NCI-H69 (cell line): ENCODE measurements around the gene THBS1.

ENCODE experiments used
- DNase-seq: peaks from one replicate; lab custom pipeline; 2025; lab: John Stamatoyannopoulos, UW

The THBS1 gene

DNA sequence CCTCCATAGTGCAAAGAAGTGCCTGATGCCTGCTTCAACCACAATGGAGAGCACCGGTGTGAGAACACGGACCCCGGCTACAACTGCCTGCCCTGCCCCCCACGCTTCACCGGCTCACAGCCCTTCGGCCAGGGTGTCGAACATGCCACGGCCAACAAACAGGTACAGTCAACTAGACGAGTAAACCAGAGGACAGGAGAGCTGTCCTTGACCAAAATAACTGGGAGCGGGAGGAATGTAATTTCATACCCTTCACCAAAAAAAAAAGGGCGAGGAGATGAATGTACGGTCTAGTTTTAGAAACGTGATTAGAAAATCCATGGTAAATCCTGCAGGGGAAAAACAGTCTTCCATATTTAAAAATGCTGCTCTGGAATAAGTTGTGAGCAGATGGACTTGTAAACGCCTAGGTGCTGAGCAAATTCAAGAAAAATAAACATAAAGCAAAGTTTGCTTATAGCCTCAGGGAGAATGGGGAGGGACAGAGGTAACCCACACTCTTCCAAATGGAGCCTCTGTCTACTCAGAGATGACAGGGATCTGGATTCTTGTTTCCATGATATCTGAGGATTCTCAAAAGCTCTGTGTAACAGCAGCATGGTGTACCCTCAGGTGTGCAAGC is 8.4 kb downstream of the THBS1 start:
- peak; percentile 34 for DNase-seq

DNA sequence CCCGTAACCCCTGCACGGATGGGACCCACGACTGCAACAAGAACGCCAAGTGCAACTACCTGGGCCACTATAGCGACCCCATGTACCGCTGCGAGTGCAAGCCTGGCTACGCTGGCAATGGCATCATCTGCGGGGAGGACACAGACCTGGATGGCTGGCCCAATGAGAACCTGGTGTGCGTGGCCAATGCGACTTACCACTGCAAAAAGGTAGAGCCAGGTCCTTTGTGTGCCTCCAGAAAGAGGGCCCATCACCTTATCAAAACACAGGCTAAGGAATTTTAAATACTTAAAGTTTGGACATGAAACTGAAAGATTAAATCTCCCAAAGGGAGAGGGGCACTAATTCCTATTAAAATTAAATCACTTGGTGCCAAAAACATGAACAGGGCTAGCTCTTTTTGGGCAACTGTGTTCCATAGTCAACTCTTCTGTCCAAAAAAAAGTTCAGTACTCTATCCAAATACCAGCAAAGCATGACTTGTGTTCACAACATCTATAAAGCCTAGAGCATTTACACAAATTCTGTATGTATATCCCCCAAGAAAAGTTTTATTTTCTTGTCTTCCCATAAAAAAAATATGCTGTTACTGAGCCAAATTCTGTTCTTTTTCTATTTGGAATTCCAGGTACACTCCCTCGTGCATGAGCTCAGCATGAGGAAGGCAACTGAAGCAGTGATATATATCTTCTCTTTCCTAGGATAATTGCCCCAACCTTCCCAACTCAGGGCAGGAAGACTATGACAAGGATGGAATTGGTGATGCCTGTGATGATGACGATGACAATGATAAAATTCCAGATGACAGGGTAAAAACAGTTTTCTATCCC is 9.2 kb downstream of the THBS1 start:
- no peak for DNase-seq

DNA sequence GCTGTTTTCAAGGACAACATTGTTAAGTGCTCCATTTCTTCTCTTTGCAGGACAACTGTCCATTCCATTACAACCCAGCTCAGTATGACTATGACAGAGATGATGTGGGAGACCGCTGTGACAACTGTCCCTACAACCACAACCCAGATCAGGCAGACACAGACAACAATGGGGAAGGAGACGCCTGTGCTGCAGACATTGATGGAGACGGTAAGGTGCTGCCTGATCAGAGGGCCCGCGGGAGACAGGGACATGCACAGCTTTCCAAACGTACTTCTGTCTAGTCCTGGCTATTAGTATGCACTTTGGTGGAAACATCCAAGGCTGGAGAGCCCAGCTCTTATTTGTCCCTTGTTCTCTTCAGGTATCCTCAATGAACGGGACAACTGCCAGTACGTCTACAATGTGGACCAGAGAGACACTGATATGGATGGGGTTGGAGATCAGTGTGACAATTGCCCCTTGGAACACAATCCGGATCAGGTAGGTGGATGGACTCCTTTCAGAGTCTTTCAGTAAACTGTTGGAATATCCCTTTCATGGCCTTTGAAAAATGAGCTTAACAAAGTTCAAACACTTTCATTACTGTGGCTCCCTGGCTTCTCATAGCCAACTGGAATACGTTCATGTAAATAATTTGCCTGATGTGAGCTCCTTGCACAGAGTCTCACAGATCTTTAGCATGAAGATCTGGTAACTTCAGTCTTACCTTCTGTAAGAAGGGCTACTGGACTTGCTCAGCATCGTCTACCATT is 10.4 kb downstream of the THBS1 start:
- DNase-seq: no peak

DNA sequence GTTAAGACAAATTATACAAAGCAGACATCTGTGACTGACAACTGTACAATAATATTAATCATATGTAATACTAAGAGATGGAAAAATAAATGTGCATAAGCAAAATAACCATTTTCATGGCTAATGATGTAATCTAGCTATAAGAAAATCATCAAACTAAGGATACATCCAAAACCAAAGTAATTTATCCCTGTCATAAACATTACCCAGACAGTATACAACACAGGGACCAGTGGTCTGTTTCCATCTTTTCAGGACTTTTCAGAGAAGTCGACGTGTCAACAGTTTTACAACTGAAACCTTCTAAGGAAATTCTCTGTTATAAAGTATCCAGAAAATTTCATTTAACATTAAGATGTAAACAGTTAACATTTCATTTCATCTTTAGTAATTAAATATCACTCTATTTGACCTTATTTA is 11.0 kb downstream of the THBS1 start:
- no peak for DNase-seq

DNA sequence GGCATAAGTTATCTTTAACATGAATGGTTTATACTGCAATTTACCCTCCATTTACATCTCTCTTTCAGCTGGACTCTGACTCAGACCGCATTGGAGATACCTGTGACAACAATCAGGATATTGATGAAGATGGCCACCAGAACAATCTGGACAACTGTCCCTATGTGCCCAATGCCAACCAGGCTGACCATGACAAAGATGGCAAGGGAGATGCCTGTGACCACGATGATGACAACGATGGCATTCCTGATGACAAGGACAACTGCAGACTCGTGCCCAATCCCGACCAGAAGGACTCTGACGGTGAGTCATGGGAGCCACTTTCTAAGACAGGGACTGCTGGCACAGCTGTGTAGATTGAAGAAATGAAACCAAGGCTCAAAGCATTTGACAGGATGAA is 11.6 kb downstream of the THBS1 start:
- no peak for DNase-seq

DNA sequence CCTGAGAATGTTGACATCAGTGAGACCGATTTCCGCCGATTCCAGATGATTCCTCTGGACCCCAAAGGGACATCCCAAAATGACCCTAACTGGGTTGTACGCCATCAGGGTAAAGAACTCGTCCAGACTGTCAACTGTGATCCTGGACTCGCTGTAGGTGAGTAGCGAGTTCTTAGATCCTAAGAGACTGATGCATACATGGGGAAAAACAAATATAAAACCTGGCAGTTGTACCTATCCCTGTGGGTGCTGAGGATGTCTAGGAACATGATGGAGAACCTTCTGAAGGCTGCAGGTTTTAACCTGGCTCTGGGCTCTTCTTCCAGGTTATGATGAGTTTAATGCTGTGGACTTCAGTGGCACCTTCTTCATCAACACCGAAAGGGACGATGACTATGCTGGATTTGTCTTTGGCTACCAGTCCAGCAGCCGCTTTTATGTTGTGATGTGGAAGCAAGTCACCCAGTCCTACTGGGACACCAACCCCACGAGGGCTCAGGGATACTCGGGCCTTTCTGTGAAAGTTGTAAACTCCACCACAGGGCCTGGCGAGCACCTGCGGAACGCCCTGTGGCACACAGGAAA is 12.3 kb downstream of the THBS1 start:
- DNase-seq: no peak

DNA sequence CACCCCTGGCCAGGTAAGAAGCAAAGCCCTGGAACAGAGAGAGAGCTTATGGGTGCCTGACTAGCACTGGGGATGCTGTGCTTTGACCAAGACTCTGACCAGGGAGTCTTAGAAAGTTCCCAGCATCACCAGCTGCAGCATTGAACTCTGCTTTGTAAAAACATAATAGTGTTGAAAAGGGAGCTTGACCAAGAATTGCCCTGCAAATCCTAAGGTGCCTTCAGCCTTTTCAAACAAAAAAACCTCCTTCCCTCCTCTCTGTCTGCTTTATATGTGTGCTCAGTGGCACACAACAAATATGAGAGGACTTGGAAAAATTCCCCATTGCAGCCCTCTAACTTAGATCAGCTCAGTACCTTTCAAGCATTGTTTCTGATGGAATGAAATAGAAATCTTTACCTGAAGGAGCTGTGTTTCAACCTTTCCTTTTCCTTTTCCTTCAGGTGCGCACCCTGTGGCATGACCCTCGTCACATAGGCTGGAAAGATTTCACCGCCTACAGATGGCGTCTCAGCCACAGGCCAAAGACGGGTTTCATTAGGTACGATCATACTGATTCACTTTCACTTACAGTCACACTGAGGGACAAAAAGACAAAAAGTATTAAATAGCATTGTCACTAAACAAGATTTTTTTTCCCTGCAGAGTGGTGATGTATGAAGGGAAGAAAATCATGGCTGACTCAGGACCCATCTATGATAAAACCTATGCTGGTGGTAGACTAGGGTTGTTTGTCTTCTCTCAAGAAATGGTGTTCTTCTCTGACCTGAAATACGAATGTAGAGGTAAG is 13.0 kb downstream of the THBS1 start:
- DNase-seq: no peak

DNA sequence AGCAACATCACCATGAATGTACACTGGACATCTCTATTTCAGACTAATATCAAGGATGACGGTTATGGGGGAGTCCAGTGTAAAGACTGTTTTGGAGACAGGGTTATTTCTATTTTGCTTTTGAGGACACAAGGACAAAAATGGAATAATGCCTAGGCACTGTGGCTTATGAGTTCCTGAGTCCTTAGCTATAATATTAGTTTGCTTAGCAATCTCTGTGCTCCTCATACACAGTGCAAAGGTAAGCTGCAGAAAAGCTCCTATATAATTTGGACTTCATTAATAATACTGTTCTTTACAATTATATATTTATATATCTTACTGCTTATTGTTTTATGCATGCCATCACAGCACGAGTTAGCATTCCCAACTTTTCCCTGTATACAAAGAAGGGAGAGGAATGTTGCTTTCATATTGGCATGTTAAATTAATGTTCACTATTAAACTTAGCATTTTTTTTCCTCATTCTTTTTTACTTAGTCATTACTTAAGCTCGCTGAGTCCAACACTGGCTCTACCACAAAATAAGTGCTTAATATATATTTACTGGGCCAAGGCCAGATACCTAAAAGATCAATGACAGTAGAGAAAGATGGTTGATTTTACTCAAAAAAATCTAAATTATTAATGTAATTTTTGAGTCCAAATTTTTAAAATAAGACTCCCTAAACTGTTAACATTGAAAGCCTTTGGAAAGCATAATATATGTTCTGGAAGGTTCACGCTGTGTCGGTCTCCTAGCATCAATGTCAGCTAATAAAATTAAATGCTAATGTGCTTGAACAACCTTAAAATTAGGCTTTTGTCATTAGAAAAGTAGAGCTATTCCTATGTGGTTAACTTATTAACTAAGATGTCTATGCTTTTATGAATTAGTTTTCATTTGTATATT is 13.8 kb downstream of the THBS1 start:
- no peak for DNase-seq

DNA sequence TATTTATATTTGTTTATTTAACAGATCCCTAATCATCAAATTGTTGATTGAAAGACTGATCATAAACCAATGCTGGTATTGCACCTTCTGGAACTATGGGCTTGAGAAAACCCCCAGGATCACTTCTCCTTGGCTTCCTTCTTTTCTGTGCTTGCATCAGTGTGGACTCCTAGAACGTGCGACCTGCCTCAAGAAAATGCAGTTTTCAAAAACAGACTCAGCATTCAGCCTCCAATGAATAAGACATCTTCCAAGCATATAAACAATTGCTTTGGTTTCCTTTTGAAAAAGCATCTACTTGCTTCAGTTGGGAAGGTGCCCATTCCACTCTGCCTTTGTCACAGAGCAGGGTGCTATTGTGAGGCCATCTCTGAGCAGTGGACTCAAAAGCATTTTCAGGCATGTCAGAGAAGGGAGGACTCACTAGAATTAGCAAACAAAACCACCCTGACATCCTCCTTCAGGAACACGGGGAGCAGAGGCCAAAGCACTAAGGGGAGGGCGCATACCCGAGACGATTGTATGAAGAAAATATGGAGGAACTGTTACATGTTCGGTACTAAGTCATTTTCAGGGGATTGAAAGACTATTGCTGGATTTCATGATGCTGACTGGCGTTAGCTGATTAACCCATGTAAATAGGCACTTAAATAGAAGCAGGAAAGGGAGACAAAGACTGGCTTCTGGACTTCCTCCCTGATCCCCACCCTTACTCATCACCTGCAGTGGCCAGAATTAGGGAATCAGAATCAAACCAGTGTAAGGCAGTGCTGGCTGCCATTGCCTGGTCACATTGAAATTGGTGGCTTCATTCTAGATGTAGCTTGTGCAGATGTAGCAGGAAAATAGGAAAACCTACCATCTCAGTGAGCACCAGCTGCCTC is 14.7 kb downstream of the THBS1 start:
- no peak for DNase-seq

DNA sequence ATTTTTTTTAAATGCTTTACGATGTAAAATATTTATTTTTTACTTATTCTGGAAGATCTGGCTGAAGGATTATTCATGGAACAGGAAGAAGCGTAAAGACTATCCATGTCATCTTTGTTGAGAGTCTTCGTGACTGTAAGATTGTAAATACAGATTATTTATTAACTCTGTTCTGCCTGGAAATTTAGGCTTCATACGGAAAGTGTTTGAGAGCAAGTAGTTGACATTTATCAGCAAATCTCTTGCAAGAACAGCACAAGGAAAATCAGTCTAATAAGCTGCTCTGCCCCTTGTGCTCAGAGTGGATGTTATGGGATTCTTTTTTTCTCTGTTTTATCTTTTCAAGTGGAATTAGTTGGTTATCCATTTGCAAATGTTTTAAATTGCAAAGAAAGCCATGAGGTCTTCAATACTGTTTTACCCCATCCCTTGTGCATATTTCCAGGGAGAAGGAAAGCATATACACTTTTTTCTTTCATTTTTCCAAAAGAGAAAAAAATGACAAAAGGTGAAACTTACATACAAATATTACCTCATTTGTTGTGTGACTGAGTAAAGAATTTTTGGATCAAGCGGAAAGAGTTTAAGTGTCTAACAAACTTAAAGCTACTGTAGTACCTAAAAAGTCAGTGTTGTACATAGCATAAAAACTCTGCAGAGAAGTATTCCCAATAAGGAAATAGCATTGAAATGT is 15.6 kb downstream of the THBS1 start:
- no peak for DNase-seq

DNA sequence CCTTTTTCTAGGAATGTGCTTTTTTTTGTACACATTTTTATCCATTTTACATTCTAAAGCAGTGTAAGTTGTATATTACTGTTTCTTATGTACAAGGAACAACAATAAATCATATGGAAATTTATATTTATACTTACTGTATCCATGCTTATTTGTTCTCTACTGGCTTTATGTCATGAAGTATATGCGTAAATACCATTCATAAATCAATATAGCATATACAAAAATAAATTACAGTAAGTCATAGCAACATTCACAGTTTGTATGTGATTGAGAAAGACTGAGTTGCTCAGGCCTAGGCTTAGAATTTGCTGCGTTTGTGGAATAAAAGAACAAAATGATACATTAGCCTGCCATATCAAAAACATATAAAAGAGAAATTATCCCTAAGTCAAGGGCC is 16.5 kb downstream of the THBS1 start:
- DNase-seq: no peak

DNA sequence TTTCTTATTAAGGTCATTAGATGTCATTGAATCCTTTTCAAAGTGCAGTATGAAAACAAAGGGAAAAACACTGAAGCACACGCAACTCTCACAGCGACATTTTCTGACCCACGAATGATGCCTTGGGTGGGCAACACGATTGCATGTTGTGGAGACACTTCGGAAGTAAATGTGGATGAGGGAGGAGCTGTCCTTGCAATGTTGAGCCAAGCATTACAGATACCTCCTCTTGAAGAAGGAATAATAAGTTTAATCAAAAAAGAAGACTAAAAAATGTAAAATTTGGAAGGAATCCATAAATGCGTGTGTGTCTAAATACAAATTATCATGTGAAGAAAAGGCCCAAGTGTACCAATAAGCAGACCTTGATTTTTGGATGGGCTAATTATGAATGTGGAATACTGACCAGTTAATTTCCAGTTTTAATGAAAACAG is 16.9 kb downstream of the THBS1 start:
- no peak for DNase-seq

DNA sequence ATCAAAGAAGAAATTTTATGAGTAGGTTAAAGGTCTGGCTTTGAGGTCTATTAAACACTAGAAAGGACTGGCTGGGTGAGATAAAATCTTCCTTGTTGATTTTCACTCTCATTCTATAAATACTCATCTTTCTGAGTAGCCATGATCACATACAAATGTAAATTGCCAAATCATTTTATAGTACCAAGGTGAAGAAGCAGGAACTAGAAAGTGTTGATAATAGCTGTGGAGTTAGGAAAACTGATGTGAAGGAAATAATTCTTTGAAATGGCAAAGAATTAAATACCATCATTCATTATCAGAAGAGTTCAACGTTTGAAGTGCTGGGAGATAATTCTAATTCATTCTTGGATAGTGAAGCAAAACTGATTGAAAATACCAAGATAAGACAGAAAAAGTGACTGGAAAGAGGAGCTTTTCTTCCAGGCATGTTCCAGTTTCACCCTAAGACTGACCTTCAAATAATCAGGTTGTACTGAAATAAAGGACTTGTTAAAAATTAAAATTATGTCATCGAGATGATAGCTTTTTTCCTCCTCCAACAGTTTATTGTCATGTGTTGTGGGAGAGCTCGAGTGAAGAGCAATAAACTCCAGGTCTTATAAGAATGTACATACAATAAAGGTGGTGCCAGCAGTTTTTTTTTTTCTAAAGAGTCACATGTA is 17.4 kb downstream of the THBS1 start:
- no peak for DNase-seq

DNA sequence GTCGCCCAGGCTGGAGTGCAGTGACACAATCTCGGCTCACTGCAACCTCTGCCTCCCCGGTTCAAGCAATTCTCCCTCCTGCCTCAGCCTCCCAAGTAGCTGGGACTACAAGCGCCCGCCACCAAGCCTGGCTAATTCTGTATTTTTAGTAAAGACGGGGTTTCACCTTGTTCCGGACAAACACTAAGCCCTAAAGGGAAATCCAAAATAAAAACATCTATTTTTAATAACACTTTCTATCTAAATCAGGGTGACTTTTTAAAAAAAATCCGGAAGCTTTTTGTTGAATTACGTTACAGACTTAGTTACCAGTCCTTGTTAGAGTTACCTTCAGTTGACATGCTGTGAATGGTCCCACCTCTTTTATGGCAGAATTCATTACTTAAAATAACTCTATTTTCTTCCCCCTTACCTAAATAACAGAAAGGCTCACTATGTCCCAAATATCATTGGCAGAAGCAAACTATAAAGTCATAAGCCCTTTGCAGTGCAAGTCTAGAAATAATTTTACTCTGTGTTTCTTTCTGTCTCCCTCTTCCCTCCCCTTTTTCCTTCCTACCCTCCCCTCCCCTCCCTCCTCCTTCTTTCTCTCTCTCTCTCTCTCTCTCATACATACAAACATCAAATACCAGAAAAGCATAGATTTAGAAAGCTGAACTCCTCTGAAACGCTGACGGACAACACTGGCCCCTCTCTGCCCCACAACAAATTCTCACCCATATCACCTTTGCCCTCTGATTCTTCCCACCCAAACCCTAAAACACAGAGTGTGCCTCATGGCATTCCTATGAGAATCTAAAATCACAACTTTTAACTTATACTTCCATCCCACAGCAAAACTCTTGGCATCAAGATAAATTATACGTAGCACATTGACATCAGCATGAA is 18.3 kb downstream of the THBS1 start:
- DNase-seq: no peak

DNA sequence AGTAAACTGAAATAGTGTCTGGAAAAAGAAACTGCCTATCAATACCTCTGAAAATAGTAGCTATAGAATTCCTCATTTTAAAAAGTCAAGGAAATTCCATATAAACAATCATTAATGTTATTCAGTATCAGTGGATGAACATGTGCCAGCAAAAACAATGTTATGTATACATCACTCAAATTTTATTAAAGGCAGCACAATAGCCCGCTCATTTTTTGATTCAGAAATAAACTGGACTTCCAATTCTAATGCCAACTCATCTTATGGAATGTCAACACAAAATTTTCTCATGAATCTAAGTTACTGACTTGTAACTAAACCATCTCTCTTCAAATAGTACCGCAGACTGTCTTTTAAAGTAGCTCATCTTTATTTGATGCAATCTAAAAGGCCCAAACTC is 19.0 kb downstream of the THBS1 start:
- no peak for DNase-seq

DNA sequence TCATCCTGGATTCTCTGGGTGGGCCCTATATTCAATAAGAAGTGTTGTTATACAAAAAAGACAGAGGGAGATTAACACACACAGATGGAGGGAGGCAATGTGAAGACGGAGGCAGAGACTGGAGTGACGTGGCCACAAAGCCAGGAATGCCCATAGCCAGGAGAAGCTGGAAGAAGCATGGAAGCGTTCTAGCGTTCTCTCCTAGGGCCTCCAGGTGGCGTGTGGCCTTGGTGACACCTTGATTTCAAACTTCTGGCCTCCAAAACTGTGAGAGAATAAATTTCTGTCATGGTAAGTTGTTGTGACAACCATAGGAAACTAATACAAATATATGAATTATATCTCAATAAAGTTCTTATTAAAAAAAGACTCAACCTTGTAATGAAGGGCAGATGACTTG is 21.3 kb downstream of the THBS1 start:
- DNase-seq: no peak

DNA sequence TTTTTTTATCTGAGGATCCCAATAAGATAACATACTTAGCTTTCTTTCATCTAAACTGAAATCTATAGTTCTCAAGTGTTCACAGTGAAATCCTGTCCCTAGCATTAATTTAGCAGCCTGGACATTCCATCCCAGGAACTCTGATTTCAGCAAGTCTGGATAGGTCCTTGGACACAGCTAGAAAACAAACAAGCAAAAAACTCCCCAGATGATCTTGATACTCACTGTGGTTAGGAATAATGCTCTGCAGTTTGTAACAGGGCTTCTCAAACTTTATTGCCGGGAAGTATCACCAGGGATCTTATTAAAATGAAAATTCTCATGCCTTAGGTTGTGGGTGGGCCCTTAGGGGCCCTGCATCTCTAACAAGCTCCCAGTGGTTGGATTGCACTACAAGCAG is 24.3 kb downstream of the THBS1 start:
- no peak for DNase-seq
